MV-4-11 (cell line): Measurements from ENCODE around the gene CHST11.
A peak's percentile ranks its signal among the peaks of the same experiment; 100 is the strongest.

ENCODE experiments used
- DNase-seq: peaks from one replicate; lab custom pipeline; 2025; lab: John Stamatoyannopoulos, UW

CHST11 gene

DNA sequence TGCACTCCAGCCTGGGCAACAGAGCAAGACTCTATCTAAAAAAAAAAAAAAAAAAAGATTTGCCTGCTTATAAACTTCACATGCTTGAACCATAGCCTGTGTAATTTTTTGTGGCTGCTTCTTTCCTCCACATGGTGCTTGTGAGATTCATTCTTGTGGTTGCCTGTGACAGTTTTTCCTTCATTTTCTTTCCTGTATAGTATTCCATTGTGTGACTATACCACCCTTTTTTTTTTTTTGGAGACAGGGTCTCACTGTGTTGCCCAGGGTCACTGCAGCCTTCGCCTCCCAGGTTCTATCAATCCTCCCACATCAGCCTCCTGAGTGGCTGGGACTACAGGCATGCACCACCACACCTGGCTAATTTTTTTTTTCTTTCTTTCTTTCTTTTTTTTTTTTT lies 22.6 kb upstream of the CHST11 start:
- no peak for DNase-seq

DNA sequence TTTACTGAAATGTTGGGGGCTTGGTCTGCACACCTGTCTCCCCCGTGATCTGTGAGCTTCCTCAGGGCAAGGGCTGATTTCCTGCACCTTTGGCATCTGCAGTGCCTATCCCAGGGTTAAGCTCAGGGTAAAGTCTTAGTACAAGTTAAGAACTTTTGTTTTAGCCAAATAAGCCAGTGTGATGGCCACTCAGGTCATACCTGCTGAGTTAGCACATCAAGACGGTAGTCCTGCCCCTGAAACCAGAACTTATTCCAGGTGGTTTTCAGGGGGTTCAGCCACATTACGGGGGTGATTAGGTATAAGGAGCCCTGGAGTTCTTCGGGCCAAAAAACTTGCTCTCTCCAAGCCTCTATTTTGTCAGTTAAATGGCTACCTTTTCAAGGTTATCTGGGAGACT lies 21.6 kb upstream of the CHST11 start:
- no peak for DNase-seq

DNA sequence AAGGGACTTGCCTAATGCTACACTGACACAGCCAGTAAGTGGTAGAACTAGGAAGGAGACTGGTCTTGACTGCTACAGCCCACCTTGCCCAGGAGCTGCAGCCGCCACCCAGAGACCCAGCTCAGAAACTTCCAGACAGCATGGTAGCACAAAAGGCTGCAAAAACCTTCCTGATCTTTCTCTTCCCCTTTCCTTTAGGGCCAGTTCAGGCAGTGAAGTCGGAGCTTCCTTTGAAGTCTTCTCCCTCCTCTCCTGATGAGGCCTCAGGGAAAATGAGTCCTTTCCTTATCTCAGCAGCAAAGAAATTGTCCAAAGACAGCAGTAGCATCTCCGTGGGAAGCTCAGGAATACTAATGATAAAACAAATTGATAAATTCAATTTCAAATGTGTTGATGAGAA lies 21.0 kb upstream of the CHST11 start:
- DNase-seq: no peak

DNA sequence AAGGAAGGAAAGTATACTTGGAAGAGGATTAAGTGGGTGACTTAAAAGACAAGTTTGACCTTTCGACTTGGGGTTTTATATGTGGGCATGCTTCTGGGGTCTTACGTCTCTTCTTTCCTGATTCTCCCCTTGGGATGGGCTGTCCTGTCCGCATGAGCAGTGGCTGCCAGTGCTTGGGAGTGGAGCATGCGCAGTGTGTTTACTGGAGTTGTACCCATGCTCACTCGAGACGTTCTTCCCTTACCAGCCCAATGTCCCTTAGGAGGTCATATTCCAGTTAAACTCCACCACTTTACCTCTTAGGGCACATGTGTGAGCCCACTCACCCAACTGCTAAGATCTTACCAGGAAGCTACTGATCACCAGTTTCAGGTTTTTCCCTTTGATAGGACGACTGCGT lies 20.0 kb upstream of the CHST11 start:
- DNase-seq: no peak

DNA sequence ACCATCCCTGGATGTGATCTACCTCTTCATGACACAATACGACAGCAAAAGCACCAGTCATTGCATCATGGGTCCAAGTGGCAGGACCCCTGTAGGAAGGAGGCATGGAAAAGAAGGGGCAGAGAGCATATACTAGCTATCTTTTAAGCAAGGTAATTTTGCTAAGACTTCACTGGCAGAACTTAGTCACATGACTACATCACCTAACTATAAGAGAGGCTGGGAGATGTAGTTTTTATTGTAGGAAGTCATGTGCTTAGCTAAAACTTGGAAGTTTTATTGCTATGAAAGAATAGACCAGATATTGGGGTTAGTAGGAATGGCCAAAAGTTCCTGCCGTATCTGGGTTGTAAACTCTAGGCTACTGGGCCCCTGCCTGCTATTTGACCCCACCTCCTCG lies 18.6 kb upstream of the CHST11 start:
- DNase-seq: no peak

DNA sequence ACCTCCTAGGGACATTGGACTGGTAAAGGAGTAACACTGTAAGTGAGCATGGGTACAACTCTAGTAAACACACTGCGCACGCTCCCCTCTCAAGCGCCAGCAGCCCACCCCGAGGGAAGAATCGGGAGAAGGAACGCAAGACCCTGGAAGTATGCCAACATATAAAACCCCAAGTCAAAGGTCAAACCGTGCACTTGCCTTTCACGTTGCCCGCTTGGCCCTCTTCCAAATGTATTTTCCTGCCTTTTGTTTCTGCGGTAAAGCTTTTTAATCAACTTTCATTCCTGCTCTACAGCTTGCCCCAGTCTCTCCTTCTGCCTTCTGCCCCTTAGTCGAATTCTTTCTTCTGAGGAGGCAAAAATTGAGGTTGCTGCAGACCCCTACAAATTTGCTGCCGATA lies 17.6 kb upstream of the CHST11 start:
- DNase-seq: no peak

DNA sequence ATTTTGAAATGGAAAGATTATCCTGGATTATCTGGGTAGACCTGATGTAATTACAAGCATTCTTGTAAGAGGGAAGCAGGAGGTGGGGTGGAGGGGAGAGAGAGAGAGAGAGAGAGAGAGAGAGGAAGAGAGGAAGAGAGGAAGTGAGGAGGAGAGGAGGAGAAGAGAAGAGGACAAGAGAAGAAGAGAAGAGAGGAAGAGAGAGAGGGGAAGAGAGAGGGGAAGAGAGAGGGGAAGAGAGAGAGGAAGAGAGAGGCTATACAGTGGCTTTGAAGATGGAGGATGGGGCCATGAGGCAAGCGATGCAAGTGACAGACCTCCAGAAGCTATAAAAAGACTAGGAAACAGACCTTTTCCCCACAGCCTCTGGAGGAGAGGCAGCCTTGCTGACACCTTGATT lies 13.7 kb upstream of the CHST11 start:
- peak; percentile 31 for DNase-seq

DNA sequence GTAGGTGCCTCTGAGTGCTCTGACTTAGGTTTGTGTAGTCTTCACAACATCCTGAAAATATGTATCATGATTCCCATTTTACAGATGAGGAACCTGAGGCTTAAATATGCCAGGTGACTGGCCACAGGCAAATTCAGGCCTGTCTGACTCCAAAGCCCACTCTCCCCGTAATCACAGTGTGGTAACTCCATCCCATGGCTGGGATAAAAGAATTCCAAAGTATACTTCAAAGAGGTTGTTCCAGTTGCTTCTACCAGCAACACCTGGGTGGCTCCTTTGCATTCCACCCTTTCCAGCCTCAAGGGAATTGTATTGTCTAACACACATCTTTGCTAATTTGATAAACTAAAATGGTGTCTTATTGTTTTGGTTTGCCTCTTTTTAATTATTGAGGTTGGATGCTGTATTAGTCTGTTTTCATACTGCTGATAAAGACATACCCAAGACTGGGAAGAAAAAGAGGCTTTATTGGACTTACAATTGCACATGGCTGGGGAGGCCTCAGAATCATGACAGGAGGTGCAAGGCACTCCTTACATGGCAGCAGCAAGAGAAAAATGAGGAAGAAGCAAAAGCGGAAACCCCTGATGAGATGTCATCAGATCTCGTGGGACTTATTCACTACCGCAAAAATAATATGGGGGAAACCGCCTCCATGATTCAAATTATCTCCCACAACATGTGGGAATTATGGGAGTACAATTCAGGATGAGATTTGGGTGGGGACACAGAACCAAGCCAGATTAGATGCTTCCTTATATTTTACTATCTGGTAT lies 9.9 kb upstream of the CHST11 start:
- no peak for DNase-seq

DNA sequence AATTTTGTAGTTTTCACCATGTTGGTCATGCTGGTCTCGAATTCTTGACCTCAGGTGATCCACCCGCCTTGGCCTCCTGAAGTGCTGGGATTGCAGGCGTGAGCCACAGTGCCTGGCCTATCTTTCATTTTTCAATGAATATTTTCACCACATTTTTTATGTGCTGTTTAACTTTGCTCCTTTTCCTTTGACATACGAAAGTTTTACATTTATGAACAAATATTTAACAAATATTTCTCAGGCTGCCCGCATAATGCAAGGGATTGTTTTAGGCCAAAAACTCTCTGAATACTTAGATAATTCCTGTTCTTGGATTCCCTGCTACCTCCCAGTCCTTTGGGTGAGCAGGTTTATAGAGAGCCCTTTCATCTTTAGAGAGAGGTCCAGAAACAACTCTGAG lies 8.7 kb upstream of the CHST11 start:
- DNase-seq: no peak

DNA sequence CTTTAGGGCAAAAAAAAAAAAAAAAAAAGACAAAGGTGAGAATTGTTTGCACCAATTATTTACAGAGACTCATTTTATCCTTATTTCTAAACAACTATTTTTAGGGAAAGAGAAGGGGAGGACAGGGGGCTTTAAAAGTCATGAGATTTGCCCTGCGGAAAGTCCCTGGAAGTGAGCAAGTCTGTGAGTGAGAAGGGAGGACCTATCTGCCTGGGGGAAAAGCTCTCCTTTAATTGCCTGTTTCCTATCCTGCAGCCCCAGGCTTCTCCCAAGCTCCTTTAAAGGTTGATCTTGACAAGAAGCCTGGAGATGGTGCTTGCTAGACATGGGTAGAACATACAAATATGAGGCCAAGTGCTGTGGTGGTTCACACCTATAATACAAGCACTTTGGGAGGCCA lies 8.3 kb upstream of the CHST11 start:
- DNase-seq: no peak

DNA sequence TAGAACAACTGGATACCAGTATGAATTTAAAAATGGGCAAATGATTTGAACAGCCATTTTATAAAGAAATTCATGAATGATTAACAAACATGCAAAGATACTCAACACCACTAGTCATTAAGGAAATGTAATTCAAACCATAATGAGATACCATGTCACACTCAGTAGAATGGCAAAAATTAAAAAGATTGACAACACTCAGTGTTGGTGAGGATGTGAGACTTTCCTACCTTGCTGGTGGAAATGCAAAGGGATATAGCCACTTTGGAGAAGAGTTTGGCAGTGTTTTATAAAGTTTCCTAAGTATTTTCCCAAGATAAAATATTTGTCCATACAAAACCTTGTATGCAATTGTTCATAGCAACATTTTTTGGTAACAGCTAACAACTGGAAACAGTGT lies 6.0 kb upstream of the CHST11 start:
- DNase-seq: no peak

DNA sequence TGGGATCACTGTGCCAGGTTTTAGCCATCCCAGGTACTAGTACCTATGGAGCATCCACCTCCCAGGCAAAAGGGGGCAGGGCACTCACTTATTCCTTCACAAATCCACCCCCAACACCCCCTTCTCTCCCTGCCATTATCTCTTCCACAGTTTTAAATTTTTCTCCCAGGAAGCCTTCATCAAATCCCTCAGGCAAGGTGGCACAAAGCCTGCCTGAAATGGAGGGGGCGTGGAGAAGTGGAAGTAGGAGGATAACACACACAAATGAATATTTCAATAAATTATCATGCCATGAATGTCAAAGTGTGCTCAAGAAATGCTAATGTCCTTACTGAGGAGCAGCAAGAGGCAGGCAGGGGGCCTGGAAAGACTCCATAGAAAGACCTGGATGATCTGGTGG lies 4.7 kb upstream of the CHST11 start:
- no peak for DNase-seq

DNA sequence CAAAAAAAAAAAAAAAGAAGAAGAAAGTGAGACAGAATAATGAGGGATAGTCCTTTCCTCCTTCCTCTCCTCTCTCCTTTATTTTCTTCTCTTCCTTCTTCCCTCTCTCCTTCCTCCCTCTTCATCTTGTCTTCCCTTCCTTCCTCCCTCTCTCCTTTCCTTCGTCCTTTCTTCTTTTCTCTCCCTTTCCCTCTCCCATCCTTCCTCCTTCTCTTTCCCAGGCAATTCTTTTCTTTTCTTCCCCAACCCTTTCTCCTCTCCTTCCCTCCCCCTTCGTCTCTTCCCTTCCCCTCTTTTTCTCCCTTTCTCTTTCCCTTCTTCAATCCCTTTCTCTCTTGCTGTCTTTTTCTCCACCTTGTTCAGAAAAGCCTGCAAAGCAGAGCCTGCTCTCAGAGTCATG lies 3.6 kb upstream of the CHST11 start:
- DNase-seq: no peak

DNA sequence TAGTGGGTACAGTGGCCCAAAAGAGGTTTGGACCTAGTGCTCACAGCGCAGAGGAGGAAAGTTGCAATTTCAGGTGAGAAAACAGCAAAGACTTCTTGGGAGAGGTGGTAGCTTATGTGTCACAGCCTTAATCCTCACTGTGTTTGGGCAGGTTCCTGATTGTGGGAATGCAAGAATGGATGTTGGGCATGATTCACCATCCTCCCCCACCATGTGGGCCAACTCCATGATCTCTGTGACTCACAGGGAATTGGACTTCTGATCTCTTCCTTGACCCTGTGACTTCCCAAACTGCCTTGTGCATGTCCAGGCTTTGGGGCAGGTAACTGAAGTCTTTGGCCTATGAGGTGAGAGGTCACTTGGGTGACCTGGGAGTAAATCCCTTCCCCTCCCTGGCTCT lies 1.8 kb upstream of the CHST11 start:
- no peak for DNase-seq

DNA sequence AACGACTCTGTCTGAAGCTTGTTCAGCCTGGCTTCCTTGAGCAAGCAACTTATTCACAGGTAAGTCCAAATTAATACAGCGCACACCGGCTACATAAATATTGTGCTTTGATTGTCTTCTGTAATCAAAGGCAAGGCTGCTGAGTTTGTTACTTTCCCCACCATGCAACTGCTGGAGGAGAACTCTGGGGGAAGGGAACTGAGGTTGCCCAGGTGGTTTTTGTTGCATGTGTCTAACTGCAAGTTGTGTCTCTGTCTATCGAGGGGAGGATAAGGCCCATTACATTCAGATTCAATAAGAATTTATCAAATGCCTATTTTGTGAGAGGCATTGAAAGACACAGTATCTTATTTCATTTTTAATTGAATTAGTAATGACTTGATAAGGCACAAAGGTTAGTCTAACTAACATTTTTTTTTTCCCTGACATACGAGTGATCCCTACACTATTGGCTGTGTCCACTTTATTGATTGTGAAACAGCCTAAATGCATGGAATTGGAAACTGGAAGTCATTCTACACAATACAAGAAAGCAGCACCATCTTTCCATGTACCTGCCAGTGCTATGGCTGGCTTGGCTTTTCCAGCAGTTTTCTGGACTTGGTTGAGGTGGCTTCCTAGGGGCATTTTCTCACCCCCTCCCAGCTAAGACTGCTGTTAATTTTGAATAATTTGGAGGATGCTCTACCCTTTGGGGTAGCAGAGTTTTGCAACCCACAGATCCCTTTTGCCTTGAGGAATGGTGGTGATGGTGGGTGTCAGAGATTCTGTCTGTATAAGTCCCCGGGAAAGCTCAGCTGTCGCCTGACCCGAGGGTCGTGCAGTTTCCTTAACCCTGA lies 951 bp upstream of the CHST11 start:
- no peak for DNase-seq

DNA sequence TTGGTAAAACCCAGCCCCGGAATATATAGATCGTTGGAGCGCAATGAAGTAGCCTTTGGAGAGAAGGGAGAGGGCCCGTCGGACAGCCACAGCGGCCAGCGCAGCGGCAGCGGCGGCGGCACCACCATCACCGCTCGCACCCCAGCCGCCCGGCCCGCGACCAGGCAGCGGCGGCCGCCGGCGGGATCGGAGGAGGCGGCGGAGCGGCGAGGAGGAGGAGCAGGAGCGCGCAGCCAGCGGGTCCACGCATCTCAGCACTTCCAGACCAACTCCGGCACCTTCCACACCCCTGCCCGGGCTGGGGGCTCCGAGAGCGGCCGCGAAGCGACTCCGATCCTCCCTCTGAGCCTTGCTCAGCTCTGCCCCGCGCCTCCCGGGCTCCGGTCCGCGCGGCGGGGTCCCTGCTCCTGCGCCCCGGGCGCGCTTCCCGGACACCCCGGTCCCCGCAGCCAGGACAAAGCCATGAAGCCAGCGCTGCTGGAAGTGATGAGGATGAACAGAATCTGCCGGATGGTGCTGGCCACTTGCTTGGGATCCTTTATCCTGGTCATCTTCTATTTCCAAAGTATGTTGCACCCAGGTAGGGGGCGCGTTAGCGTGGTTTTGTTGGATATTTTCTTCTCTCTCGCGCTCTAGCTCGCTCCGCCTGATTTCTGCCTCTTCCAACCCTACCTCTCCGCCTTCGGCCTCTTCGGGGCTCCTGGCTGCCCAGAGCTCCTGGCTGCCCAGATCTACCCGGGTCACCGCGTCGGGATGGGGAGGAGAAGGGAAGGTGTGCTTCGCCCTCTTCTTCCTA lies 400 bp downstream of the CHST11 start:
- DNase-seq: no peak

DNA sequence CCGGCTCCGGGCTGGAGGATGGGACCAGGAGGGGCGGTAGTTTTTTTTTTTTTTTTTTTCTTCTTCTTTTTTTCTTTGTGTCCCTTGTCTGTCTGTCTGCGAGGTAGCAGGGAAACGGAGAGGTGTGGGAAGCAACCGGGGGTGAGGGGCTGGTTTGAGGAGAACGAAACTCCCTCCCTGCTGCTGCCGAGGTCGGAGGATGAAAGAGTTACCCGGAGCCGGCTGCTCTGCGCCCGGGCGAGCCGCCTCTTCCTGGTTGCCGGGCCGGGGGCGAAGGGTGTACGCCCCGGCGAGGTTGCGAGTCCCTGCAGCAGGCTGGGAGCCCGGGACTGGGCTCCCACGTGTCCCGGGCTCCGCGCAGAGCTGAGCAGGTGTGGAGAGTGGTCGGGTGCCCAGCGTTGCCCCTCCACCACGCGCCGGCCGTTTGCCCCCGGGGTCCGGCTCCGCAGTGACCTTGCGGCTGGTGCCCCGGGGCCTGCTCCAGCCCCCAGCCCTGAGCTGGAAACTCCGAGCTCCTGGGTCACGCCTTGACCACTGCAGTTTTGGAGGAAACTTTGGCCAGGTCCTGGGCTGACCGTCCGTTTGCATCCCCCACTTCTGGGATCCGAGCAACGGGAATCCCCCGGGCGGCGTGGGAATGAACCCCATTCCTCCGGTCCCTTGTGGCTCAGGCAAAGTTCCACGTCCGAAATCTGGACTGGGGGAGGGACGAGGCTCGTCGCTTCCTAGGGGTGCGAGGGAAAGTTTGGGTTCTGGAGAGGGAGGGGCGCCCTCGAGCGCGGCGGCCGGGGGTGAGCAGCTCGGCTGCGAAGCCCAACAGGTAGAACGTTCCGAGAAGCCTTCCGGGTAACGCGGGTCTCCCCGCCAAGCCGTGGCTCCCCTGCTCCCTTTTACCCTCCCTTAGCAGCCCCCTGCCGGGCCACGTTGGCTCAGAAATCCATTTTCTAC lies 1.3 kb downstream of the CHST11 start:
- no peak for DNase-seq

DNA sequence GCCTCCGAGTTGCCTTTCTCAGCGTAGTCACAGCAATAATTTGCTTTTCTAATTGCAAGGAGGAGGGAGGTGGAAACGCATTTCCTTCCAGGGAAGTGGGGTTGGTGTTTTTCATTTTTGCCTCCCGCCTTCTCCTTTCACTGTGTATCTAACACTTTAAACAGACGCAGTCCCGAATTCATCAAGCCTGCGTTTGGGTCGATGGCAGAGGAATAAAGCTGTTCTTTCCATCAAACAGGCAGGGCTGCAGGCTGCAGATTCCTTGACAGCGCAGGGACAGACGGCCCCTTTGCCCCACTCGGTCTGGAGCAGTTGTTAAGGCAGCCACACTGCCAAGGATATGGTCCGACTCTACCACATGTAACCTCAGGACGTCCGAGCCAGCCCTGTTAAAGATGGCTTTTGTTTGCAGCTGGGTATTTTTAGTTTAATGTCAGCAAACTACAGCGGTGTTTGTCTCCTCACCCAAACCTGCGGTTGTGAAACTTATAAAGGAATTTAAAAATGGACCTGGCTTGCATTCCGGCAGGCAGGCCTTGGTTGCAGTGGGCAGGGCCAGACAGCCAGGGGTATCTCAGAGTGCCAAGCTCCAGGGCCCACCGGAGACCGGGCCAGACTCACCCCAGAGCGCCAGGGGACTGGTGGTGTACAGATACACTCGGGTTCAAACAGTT lies 2.1 kb downstream of the CHST11 start:
- DNase-seq: no peak

DNA sequence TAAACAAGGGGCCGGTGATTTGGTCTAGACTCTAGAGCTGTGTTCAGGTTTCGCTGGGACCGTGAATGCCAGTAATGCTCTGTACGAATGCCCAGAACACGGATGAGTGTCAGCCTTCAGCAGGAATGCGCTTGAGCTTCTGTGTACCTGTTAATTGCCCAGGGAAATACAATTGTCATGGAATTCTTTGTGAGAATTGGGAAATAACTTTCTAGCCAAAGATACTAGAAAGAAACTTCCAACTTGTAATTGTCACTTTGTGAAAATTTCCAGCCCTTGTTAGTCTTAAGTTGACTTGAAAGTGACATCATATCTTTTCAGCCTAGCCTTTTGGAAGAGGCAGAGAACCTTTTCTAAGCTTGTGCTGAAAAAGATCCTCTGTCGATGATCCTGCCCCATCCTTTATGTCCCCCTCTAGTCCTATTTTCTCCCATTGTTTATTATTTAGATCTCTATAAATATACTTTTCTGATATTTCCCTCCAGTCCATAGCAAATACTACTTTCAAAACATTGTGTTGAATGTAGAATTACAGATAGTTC lies 2.7 kb downstream of the CHST11 start:
- no peak for DNase-seq

DNA sequence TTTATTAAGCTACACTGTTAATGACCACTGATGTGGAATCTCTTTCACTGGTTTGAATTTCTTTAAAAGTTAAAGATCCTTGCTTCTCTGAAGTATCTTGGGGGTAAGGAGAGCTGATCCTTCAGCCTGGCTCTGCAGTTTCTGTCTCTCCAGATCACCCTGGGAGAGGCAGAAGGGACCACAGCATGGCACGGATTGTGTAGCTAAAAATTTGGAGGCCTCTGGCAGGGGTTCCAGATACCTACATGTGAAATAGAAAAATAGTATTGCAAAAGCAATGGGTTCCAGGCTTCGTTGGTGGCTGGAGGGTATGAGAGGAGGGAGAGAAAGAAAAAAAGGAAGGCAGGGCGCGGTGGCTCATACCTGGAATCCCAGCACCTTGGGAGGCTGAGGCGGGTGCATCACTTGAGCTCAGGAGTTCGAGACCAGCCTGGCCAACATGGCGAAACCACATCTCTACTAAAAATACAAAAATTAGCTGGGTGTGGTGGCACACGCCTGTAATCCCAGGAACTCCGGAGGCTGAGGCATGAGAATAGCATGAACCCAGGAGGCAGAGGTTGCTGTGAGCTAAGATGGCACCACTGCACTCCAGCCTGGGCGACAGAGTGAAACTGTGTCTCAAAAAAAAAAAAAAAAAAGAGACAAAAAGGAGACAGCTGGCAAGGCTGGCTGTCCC lies 3.4 kb downstream of the CHST11 start:
- no peak for DNase-seq
